Left kidney (tissue), 2 donors: Measurements from ENCODE around the gene ST6GAL1. TPM values are rescaled to one million over a fixed set of nuclear protein-coding genes. Genes with fewer than 3 reads are reported as not detected.

ENCODE experiments used
- DNase-seq: peaks from one replicate; pipeline ENCODE4 v3.0.0-alpha.2; 2013
- polyA plus RNA-seq: library from polyadenylated mRNA; unstranded; fragments of 120-200 nt; gene quantifications from one replicate; pipeline ENCODE4 v1.2.1, GENCODE V29; 2013; ENCODE audit not compliant: insufficient read length

The ST6GAL1 gene
- polyA plus RNA-seq, 1 donor, result 75.9 TPM

DNA sequence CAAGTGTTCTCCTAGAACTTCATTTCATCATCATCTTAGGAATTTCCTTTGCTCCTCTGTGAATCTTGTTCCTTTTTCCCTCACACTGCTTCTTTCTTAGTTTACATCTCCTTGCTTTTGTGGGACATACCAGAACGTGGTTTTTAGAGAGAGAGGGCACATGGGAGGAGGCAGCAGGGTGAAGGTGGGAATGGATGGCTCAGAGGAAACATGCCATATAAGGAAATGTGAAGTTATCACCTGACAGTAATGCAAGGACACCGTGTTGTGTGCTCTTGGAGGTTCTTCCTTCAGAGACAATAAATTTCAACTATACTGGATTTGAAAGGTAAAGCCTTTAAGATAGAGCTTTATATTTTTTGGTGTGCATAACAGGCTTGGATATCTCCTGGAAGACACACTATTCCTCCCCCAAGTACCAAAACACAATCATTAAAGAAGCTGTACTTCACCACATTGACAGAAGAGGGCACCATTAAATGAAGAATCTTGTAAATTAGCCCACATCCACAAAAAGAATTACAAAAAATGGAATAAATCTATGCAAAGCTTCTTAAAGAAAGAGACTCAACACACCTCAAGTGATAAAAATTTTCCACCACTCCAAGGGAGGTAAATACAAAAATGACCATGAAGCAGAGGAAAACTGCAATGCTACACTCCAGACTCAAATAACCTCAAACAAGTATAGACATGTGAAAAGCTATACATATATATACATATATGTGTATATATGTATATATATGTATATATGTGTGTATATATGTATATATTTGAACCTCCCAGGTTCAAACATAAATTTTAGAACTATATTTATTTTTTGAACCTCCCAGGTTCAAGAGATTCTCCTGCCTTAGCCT lies 182.8 kb downstream of the ST6GAL1 start:
- DNase-seq, result peak; percentile 8

DNA sequence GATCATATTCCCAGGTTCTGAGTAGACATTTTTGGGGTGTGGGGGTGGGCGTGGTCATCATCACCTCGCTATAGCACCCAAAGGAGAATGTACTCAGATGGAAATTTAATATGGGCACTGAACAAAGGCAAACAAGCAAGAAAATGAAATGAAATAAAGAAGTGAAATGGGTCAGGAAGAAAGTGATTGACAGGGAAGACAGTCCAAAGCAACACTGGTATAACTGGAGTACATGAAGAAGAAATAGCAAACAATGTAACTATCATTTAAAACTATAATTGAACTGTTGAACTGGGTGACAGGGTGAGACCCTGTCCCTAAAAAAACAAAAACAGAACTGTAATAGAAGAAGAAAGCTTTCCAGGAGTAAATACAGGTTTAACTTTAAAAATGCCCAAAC lies 184.2 kb downstream of the ST6GAL1 start:
- no peak for DNase-seq

GRCh38 chr3:187120326-187120725 lies 190.0 kb downstream of the ST6GAL1 start:
- DNase-seq, result no peak

DNA sequence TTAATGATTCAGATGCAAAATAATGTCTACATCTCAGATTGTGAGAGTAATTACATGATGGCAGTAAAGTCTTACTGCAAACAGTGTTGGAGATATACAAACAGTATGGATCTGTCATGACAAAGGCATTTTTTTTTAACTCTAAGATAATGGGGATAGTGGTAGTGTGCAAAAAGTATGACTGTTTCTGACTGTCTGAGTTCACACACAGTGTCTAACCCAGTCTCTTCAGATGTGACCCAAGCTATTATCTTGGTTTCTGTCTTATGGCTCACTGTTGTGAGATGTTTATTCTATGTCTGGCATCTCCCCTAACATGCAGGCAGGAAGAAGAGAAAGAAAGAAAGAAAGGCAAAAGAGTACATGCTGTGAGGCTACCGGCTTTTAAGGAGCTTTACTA lies 191.9 kb downstream of the ST6GAL1 start:
- DNase-seq, result no peak

- DNase-seq, result no peak
Observed at GRCh38 chr3:187125319-187126031, 195.1 kb downstream of the ST6GAL1 start.

Other genes with a start within 250 kb of the ST6GAL1 start
- 56.9 TPM for gene KNG1, start 213.2 kb upstream of the ST6GAL1 start, polyA plus RNA-seq
- 869 TPM for gene EIF4A2, start 146.9 kb upstream of the ST6GAL1 start, polyA plus RNA-seq
- gene RFC4, start 124.0 kb upstream of the ST6GAL1 start, polyA plus RNA-seq, result 74.0 TPM
- gene ADIPOQ, start 87.8 kb upstream of the ST6GAL1 start, polyA plus RNA-seq, result 0.07 TPM
- 18.6 TPM for gene RPL39L, start 209.0 kb downstream of the ST6GAL1 start, polyA plus RNA-seq